SK-N-SH treated with all-trans-retinoic acid at 6 μM for 48 hours (cell line): ENCODE measurements around the gene FRRS1.

ENCODE experiments used
- ATAC-seq: fragments of 200-7000 bp; cut with Tn5 transposase; 3 replicates; pipeline ENCODE4 v1.9.1; 2020; ENCODE audit warnings: mild to moderate bottlenecking, moderate library complexity
- BACH2 ChIP-seq: fragments of 250-450 bp; sonication (Bioruptor Pico); IDR thresholded peaks from 2 replicates; pipeline ENCODE4 v1.9.0; 2021; ENCODE audit warnings: mild to moderate bottlenecking, borderline replicate concordance
- ESRRG ChIP-seq: fragments of 250-450 bp; sonication (Bioruptor Pico); IDR thresholded peaks from 2 replicates; pipeline ENCODE4 v1.6.1; 2021; ENCODE audit warnings: mild to moderate bottlenecking
- ISL1 ChIP-seq: fragments of 250-450 bp; sonication (Bioruptor Pico); IDR thresholded peaks from 2 replicates; pipeline ENCODE4 v2.1.2; 2022; ENCODE audit warnings: mild to moderate bottlenecking, moderate library complexity
- SNAI2 ChIP-seq: fragments of 250-450 bp; sonication (Bioruptor Pico); IDR thresholded peaks from 2 replicates; pipeline ENCODE4 v1.5.0; 2020; ENCODE audit warnings: mild to moderate bottlenecking, moderate library complexity

FRRS1 gene

DNA sequence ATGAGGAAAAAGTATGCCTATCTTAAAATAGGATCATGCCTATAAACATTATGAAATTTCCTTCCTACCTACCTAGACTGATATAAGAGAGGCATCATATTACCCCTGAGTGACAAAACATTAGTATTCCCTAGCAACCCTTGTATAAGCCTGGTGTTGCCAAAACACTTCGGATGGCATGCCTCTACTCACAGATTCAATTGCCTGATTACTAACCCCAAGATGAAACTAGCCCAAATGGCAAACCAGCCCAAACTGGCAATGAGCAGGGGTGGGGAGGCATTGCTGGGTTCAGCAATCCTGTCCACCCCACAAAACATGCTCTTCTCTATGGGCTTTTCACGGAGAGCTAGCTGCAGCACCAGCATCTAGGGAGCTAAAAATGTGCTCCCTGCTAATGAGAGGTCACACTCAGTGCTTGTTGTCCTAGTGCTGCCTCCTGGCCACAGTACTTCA lies 106.7 kb downstream of the FRRS1 start:
- peak; percentile 96 for ATAC-seq

More for the DNA sequence above, 106.7 kb downstream of the FRRS1 start:
- TF ChIP-seq SNAI2 (CRISPR knock-in tag) (no peak), BACH2 (no peak), ISL1 (CRISPR knock-in tag) (peak; percentile 50), ESRRG (CRISPR knock-in tag) (no peak)
